Neuron (in vitro differentiated cells): ENCODE measurements around the gene PDZK1IP1.
"Not testable (repeated sequence)": the region's sequence is repeated elsewhere in the genome, so short reads cannot be mapped to it uniquely, and the experiment has no call there.

ENCODE experiments used
- H2AFZ ChIP-seq: one replicate; pipeline ENCODE4 v1.6.1; 2013; ENCODE audit warnings: low read depth, mild to moderate bottlenecking, inconsistent platforms, low read length, moderate library complexity
- H3K27me3 ChIP-seq: one replicate; pipeline ENCODE4 v1.6.1; 2013; ENCODE audit warnings: low read length; ENCODE audit not compliant: insufficient read depth
- H3K36me3 ChIP-seq: one replicate; pipeline ENCODE4 v1.6.1; 2013; ENCODE audit warnings: low read length; ENCODE audit not compliant: insufficient read depth
- H3K4me1 ChIP-seq: one replicate; pipeline ENCODE4 v1.6.1; 2013; ENCODE audit warnings: low read length; ENCODE audit not compliant: insufficient read depth
- H3K4me3 ChIP-seq: 2 replicates; pipeline ENCODE4 v1.5.1; 2013; ENCODE audit warnings: mild to moderate bottlenecking, low read length, moderate library complexity
- H3K9me3 ChIP-seq: one replicate; pipeline ENCODE4 v1.6.1; 2013; ENCODE audit warnings: low read length

PDZK1IP1 gene

DNA sequence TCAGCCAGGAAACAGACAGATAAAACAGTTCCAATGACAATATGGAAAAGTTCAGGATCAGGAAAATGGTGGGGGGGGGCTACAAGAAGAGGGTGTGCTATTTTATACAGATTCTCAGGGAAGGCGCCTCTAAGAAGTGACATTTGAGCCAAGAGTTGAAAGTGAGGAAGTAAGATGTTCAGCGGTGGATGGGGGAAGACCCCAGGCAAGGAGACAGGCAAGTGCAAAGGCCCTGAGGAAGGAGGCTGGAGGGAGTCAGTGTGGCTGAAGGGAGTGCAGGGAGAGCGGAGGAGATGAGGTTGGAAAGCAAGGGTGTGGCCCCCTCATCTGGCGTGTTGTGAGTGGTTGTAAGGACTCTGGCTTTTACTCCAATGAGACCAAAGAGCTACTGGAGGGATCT is 8.4 kb upstream of the PDZK1IP1 start:
- Histone ChIP-seq H3K36me3 (no peaks in the 10 kb centered on the region), H3K27me3 (peaks cover 18% of the 10 kb centered on the region), H2AFZ (no peak overlapping the region), H3K4me1 (no peaks in the 10 kb centered on the region), H3K4me3 (no peak overlapping the region), H3K9me3 (no peaks in the 10 kb centered on the region)

- no peak overlapping the region for H3K4me3 ChIP-seq
- no peaks in the 10 kb centered on the region for H3K9me3 ChIP-seq
- no peak overlapping the region for H2AFZ ChIP-seq
- peaks cover 5% of the 10 kb centered on the region for H3K4me1 ChIP-seq
- H3K36me3 ChIP-seq, result no peaks in the 10 kb centered on the region
- H3K27me3 ChIP-seq, result peaks cover 18% of the 10 kb centered on the region
Measured at GRCh38 chr1:47196622-47197021, 6.8 kb upstream of the PDZK1IP1 start.

DNA sequence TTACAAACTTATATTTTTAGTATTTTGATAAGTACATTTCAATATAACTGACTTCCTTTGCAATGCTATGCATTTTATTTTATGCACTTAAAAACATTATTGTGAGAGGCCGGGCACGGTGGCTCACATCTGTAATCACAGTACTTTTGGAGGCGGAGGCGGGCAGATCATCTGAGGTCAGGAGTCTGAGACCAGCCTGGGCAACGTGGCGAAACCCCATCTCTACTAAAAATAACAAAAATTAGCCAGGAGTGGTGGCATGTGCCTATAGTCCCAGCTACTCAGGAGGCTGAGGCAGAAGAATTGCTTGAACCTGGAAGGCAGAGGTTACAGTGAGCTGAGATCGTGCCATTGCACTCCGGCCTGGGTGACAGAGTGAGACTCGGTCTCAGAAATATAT is 6.1 kb upstream of the PDZK1IP1 start:
- H3K9me3 ChIP-seq, H3K36me3 ChIP-seq, H3K4me1 ChIP-seq, H2AFZ ChIP-seq, H3K4me3 ChIP-seq: not testable (repeated sequence)
- H3K27me3 ChIP-seq, result peaks cover 13% of the 10 kb centered on the region

- Histone ChIP-seq H3K36me3 (no peaks in the 10 kb centered on the region), H3K9me3 (no peaks in the 10 kb centered on the region), H2AFZ (no peak overlapping the region), H3K4me3 (no peak overlapping the region), H3K27me3 (peaks cover 13% of the 10 kb centered on the region), H3K4me1 (peaks cover 5% of the 10 kb centered on the region)
Measured at GRCh38 chr1:47194311-47194710, 4.5 kb upstream of the PDZK1IP1 start.

DNA sequence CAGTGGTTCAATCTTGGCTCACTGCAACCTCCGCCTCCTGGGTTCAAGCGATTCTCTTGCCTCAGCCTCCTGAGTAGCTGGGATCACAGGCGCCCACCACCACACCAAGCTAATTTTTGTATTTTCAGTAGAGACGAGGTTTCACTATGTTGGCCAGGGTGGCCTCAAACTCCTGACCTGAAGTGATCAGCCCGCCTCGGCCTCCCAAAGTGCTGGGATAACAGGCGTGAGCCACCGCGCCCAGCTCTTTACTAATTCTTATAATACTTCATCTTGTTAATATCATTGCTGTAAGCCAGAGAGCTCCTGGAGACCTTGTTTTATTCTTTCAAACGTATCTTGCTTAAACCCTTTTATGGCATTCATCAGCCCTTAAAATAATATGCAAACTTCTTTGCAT is 3.7 kb upstream of the PDZK1IP1 start:
- H3K36me3 ChIP-seq, H2AFZ ChIP-seq, H3K9me3 ChIP-seq, H3K4me1 ChIP-seq, H3K4me3 ChIP-seq: not testable (repeated sequence)
- peaks cover 11% of the 10 kb centered on the region for H3K27me3 ChIP-seq

- Histone ChIP-seq H3K4me1 (peaks cover 5% of the 10 kb centered on the region), H2AFZ (no peak overlapping the region), H3K27me3 (peaks cover 6% of the 10 kb centered on the region), H3K4me3 (no peak overlapping the region), H3K9me3 (no peaks in the 10 kb centered on the region), H3K36me3 (no peaks in the 10 kb centered on the region)
Measured at GRCh38 chr1:47192458-47193384, 2.9 kb upstream of the PDZK1IP1 start.

- H3K9me3 ChIP-seq, result no peaks in the 10 kb centered on the region
- no peaks in the 10 kb centered on the region for H3K36me3 ChIP-seq
- peaks cover 5% of the 10 kb centered on the region for H3K4me1 ChIP-seq
- no peak overlapping the region for H2AFZ ChIP-seq
- peaks cover 10% of the 10 kb centered on the region for H3K27me3 ChIP-seq
- H3K4me3 ChIP-seq, result no peak overlapping the region
Measured at GRCh38 chr1:47191940-47192457, 2.2 kb upstream of the PDZK1IP1 start.

DNA sequence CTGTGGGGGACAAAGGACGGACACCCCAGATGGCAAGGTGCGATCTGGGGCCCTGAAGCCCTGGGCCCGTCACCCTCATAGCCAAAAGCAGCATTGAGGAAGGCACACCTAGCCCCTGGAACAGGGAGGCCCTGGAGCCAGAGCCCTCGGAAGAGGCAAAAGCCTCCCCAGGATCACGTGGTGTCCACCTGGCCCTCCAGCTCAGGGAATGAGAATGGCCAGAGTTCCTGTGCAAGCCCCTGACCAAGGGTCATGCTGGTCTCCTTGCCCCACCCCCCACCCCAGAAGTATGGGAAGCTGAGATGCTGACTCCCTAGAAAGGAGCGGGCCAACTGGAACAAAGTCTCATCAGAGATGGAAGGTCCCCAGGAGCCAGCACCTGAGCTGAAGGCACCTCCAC is 1.0 kb upstream of the PDZK1IP1 start:
- Histone ChIP-seq H3K27me3 (peaks cover 10% of the 10 kb centered on the region), H3K9me3 (no peaks in the 10 kb centered on the region), H3K4me3 (no peak overlapping the region), H3K4me1 (peaks cover 5% of the 10 kb centered on the region), H2AFZ (no peak overlapping the region), H3K36me3 (no peaks in the 10 kb centered on the region)

DNA sequence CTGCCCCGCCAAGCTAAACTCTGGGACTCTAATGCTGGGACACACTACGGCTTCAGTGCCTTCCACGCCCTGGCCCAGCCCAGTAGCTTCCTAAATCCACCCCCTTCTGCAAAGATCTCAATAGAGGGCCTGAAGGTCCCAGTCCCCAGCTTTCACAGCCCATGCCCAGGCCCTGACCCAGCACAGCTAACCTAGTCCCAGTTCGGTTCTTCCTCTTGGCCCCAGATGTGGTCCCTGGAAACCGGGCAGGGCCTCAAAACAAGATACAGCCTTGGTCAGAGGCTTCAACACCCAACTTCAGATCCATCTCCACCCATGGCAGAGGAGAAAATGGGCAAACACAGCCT is 646 bp upstream of the PDZK1IP1 start:
- Histone ChIP-seq H2AFZ (no peak overlapping the region), H3K4me1 (peaks cover 5% of the 10 kb centered on the region), H3K9me3 (no peaks in the 10 kb centered on the region), H3K27me3 (peaks cover 10% of the 10 kb centered on the region), H3K4me3 (no peak overlapping the region), H3K36me3 (no peaks in the 10 kb centered on the region)

GRCh38 chr1:47188791-47189785 is 748 bp downstream of the PDZK1IP1 start:
- Histone ChIP-seq H2AFZ (no peak overlapping the region), H3K4me1 (peaks cover 5% of the 10 kb centered on the region), H3K36me3 (no peaks in the 10 kb centered on the region), H3K4me3 (no peak overlapping the region), H3K27me3 (peaks cover 10% of the 10 kb centered on the region), H3K9me3 (no peaks in the 10 kb centered on the region)

DNA sequence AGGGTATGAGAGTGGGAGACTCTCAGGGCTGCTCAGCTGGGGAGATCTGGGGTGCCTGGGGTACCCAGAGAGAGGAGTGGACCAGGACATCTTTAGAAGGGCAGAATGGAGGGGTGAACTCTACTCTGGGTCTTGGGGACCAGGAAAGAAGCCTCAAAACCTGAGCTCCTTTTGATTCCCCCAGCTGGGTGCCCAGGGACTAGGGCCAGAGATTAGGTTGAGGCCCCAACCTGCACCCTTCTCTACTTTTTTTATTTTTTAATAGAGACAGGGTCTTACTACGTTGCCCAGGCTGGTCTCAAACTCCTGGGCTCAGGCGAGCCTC is 1.9 kb downstream of the PDZK1IP1 start:
- peaks cover 10% of the 10 kb centered on the region for H3K27me3 ChIP-seq
- H2AFZ ChIP-seq, result no peak overlapping the region
- no peaks in the 10 kb centered on the region for H3K36me3 ChIP-seq
- H3K4me3 ChIP-seq, result no peak overlapping the region
- H3K9me3 ChIP-seq, result no peaks in the 10 kb centered on the region
- peaks cover 2% of the 10 kb centered on the region for H3K4me1 ChIP-seq

GRCh38 chr1:47187231-47187925 is 2.5 kb downstream of the PDZK1IP1 start:
- H3K9me3 ChIP-seq, result no peaks in the 10 kb centered on the region
- H3K4me1 ChIP-seq, result no peaks in the 10 kb centered on the region
- H3K4me3 ChIP-seq, result no peak overlapping the region
- no peak overlapping the region for H2AFZ ChIP-seq
- H3K36me3 ChIP-seq, result no peaks in the 10 kb centered on the region
- peaks cover 10% of the 10 kb centered on the region for H3K27me3 ChIP-seq
